SKM-1 (cell line): Measurements from ENCODE around the gene LRIT2.

Source experiments
- DNase-seq: peaks from one replicate; lab custom pipeline; 2025; ENCODE audit not compliant: unreplicated experiment; lab: John Stamatoyannopoulos, UW

The LRIT2 gene

GRCh38 chr10:84205853-84206525 is 19.4 kb downstream of the LRIT2 start:
- DNase-seq = no peak

- peak; percentile 20 for DNase-seq
Observed at GRCh38 chr10:84205049-84205852, 20.1 kb downstream of the LRIT2 start.

- DNase-seq = no peak
Observed at GRCh38 chr10:84204610-84205009, 20.7 kb downstream of the LRIT2 start.

GRCh38 chr10:84204122-84204521 is 21.2 kb downstream of the LRIT2 start:
- DNase-seq = peak; percentile 12

DNA sequence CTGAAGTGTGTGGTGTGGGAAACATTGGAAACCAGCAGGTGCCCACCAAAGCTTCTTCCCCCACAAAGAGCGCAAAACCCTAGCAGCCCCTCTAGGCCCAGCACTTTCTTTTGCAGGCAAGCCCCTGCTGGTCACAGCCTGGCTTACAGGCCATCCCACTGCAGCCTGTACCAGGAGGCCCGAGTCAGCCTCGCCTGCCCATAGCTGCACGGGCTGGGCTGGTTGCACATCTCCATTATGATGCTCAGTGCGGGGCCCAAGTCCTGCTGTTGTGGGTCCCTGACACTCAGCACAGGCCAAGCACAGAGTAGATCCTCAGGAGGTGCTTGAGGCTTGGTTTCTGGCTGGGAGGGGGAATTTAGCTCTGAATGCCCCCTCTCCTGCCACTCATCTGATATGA is 23.0 kb downstream of the LRIT2 start:
- no peak for DNase-seq

GRCh38 chr10:84201682-84202081 is 23.7 kb downstream of the LRIT2 start:
- DNase-seq = no peak

- no peak for DNase-seq
Observed at GRCh38 chr10:84201244-84201606, 24.1 kb downstream of the LRIT2 start.

DNA sequence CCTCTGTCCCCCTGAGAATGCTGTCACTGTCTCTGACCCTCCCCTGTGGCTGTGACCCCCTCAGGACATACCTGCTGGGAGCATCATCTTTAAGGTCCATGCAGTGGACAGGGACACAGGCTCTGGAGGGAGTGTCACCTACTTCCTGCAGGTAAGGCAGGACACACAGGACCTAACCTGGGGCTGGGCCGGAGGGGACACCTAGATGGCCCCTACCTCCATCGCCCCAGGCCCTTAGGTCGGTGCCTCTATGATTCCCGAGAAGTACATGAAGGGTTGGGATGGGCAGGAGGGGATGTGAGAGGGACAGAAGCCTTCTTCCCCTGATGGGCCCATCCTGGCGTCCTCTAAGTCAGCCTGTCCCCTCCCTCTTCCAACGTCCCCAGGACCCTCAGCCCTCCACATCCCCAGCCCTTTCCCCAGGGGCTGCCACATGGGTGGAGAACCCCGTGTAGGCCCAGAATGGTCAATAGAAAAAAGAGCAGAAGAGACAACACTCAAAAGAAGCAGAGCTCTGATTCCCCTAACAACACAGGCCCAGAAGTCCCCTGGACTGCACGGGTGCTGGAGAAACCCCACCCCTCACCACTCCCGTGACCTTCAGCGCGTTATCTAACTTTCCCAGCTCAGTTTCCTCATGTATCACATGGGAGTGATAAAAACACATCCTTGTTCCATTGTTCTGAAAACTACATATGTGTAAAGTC is 24.7 kb downstream of the LRIT2 start:
- no peak for DNase-seq

GRCh38 chr10:84198206-84198915 is 27.0 kb downstream of the LRIT2 start:
- no peak for DNase-seq

DNA sequence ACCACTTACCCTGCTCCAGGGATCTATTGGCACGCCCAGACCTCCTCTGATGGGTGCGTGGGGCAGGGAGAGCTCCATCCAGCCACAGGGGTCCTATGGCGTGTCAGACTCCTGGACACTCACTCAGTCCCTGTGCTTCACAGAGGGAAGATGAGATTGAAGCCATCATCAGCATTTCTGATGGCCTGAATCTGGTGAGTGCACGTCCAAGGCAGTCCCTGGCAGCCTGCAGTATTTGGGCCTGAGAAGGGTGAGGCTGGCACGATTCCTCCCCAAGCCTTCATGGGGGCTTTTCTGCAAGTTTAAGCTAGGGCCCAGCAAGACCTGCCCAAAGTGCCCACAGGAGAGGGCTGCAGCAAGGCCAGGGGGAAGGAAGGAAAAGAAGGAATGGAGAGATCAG is 27.7 kb downstream of the LRIT2 start:
- no peak for DNase-seq

- no peak for DNase-seq
Observed at GRCh38 chr10:84196941-84197340, 28.4 kb downstream of the LRIT2 start.

DNA sequence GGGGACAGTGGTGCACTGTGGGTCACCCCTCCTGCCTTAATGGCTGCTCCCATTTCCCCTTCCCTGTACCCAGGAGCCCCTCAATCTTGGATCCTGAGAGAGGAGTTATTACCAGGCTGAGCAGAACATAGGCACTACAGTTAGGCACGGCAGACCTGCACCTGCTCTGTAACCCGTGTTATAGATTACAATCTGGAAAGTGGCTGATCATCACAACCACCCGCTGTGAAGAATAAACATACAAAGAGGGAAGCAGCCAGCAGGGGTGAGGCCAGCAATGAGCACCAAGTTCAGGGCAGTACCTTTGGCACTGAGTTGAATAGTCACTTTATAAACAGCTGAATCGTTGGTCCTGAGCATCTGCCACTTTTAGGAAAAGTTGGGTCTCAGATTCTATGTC is 29.3 kb downstream of the LRIT2 start:
- no peak for DNase-seq

DNA sequence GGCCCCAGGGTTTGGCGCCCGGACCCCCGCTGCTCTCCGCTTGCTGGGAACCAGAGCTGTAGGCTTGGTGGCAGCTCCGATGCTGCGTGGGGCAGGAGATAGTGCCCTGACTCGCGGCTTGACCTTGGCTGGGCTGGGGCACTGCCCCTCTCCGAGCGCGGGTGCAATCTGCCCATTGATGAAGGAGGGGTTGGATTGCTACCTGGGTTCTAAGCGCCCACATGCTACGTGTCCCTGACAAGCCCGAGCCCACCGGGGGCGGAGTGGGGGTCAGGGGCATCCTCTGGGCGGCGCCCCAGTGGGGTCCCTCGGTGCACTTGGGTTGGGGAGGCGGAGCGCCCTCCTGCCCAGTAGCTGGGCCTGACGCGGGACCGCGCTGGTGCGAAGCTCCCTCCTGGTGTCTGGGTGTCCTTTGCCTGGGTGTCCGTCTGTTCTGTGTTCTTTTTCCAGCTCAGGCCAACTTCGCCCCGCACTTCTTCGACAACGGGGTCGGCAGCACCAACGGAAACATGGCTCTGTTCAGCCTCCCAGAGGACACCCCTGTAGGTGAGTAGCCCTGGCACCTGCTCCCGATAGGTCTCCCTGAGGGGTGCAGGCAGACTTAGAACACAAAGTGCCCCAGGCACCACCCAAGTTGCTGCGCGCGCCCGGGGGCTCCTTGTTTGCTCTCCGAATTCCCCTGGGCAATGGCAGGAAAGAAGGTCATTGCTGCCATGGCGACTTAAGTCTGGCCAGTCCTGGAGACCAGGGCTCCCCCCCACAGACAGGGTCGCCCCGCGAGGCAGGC is 30.1 kb downstream of the LRIT2 start:
- DNase-seq = no peak

DNA sequence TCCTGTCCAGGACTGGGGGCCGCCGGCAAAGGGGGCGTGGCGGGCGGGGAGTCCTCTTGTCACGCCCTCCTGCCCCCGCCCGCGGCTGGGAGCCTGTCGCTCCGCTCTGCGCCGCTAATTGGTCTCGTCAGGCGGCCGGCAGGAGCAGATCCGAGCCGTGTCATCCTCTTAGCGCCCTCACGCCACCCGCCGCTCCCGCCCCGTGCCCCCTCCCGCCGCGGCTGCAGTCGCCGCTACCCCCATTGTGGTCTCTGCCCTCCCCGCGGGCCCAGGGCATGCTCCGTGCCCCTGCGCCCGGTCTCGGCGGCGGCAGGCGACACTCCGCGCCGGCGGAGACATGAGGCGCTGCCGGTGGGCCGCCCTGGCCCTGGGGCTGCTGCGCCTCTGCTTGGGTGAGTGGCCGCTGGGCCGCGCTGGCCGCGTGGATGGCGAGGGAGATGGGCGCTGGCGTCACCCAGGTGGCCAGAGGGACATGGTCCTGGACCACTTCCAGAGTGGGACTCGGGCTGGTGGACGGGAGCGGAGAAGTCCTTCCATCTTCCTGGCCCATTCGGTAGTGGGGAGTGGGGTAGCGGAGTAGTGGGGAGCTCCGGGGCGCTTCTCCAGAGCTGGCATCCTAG is 30.8 kb downstream of the LRIT2 start, which contains the start of gene CDHR1:
Gene CDHR1 (plus strand): TSS at position 114 of the 620 bp plus-strand sequence. CDS start 224 bp downstream, at position 338.
- DNase-seq = no peak

- DNase-seq = no peak
Observed at GRCh38 chr10:84193846-84194423, 31.4 kb downstream of the LRIT2 start.

DNA sequence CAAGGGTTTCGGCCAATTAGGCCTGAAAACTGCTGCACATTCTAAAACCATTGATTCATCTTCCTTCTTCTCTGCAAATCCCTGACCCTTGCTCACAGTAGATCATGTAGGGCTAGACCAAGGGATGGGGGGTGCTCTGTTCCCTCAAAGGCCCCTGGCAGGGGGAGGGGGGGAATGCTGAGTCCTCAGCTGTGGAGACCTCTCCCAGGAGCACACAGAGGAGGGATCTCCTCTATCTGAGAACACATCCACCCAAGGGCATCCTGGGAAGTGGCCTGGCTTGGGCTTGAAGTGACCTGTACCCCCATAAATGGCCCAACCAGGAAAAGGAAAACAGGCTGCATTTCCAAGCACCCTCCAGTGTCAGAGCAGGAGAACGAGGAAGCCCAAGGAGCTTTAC is 32.0 kb downstream of the LRIT2 start:
- no peak for DNase-seq

- no peak for DNase-seq
Observed at GRCh38 chr10:84191106-84191505, 34.2 kb downstream of the LRIT2 start.

- no peak for DNase-seq
Observed at GRCh38 chr10:84190621-84191020, 34.7 kb downstream of the LRIT2 start.

DNA sequence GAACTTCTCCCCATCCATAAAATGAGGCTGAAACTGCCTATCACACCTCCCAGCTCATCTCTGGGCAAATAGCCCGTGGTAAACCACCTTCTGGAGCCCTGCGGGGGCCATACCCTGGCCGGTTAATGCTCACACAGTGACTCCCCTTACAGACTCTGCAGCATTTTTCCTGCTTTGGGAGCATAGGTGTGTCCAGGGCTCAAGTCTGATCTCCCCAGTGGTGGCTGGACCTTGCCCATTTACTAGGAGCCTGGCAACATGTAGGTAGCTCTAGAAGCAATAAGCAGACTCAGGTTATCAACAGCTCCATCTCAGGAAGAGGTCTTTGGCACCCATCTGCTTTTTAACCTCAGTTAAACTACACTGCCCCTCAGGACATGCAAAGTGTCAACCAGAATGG is 36.5 kb downstream of the LRIT2 start:
- DNase-seq = no peak
